CD4-positive, alpha-beta T cell treated with Interleukin-17A for 4 hours (primary cell): ENCODE results near the gene MS4A5.
"Not testable (repeated sequence)": the region's sequence is repeated elsewhere in the genome, so short reads cannot be mapped to it uniquely, and the experiment has no call there.

Experiments used
- DNase-seq: peaks from one replicate; pipeline ENCODE4 v3.0.0-alpha.2; 2020; ENCODE audit warnings: mixed read lengths

Gene MS4A5, protein sequence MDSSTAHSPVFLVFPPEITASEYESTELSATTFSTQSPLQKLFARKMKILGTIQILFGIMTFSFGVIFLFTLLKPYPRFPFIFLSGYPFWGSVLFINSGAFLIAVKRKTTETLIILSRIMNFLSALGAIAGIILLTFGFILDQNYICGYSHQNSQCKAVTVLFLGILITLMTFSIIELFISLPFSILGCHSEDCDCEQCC

GRCh38 chr11:60429272-60429671, at the start of gene MS4A5:
Gene MS4A5, plus strand, starts transcription at chr11:60429572. Its CDS starts 103 bp downstream, at chr11:60429675.
- DNase-seq: no peak

DNA sequence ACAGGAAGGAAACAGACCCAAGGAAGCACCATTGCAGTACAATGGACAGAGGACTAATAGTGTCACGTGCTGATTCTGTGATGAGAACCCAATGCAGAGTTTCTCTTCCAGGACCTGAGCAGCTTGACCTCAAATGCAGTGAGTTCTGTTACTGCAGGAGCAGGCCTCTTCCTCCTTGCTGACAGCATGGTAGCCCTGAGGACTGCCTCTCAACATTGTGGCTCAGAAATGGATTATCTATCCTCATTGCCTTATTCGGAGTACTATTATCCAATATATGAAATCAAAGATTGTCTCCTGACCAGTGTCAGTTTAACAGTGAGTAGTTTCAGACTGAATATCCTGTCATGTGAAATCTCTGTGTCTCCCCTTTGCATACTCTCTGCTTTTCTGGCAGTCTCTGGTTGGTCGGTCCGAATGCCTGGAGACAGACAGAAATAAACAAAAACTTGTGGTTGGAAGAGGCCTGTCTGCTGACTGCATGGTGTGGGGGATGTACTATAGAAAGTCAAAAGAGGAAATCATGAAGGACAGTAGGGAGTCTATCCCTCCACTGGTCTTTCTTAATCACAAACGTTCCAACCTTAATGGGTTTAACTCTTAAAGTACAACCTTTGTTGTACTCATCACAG, 40.0 kb upstream of the MS4A5 start:
- no peak for DNase-seq

GRCh38 chr11:60390419-60390818, 39.0 kb upstream of the MS4A5 start:
- DNase-seq: no peak

DNA sequence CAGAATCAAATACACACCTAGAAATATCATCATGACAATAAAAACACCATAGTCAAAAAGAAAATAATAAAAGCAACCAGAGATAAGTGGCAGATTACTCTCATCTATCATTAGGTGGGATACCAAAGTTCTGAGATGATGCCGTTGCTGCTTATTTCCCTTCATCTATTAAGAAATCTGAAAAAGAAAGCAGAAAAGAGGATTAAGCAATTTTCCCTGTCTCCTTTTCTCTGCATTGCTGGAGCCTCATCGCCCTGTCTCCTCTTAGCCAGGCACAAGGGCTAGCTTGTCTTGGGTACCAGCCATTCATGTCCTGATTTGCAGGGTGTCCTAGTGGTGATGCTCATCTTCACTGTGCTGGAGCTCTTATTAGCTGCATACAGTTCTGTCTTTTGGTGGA, 37.0 kb upstream of the MS4A5 start:
- DNase-seq: no peak

DNA sequence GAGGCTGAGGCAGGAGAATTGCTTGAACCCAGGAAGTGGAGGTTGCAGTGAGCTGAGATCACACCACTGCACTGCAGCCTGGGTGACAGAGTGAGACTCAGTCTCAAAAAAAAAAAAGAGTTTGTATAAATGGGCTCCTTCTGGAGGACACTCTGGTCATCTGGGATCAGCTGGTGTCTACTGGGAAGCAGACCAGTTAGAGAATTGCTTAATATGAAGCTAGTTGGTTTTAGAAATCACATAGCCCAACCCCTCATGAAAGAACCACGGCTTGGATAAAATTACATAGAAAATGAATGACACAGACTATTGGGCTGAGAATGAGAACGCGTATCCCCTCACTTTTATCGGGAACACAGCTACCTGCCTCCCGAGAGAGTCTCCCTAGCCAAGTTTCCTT, 36.4 kb upstream of the MS4A5 start:
- DNase-seq: no peak

DNA sequence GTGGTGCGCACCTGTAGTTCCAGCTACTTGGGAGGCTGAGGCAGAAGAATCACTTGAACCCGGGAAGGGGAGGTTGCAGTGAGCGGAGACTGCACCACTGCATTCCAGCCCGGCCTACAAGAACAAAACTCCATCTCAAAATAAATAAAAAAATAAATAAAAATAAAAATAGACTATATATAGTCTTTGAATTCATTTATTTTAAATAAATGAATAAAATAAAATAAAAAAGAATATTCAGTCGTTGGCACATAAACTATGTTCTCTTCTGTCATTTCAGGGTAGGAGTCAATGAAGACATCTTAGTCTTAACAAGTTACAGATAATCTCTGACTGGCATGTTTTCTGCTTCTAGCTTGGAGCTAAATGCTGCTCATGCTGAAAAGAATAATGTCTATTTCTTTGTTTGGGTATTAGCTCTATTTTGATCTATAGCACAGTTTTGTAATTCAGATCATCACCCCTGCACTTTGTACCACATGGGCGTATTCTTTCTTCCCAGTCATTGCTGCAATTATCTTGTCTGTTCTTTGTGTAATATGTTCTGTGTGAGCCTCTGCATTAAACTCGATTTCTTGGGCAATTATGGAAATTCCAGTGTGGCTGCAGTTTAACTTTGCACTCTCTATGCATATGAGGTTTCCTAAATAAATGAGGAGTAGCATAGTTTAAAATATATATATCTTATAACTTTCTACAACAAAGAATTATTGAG, 34.5 kb upstream of the MS4A5 start:
- DNase-seq: no peak

DNA sequence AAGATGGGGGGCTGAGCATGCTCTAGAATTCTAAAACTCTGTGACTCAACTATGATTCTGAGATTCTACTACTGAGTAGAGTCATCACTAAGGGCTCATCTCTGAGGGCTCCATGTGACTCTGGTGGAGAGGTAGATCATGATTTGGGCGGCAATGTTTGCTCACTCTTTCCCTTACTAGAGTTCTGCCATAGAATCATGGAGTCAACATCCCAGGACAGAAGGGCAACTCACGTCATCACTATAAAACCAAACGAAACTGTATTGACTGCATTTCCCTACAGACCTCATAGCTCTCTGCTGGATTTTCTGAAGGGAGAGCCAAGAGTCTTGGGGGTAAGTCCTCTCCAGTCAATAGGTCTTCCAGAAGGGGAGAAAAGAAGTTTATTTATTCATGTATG, 33.0 kb upstream of the MS4A5 start, which contains the start of gene MS4A14:
Gene MS4A14 (plus strand): TSS at position 78 of the 400 bp plus-strand sequence. CDS start 120 bp downstream, at position 198.
- no peak for DNase-seq

- DNase-seq: no peak
These were observed 32.6 kb upstream of the MS4A5 start for GRCh38 chr11:60396799-60397198.

DNA sequence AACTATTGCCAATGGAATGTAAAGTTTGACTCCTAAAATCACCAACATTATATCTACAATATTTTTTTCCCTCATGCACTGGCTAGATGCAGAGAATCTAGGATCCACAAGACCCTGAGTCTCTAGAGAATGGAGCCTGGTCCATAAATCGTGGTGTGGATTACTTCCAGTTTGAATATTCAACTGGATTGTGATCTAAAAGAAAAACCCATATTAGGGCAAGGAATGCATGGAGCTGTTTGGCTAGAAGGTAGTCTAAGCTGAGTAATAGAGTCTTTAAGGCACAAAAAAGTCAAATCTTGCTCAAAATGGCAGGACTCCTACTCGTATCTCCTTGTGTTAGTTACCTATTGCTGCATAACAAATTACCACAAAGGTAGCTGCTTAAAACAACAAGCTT, 9.4 kb upstream of the MS4A5 start:
- no peak for DNase-seq

GRCh38 chr11:60422609-60423008, 6.8 kb upstream of the MS4A5 start:
- DNase-seq: no peak

DNA sequence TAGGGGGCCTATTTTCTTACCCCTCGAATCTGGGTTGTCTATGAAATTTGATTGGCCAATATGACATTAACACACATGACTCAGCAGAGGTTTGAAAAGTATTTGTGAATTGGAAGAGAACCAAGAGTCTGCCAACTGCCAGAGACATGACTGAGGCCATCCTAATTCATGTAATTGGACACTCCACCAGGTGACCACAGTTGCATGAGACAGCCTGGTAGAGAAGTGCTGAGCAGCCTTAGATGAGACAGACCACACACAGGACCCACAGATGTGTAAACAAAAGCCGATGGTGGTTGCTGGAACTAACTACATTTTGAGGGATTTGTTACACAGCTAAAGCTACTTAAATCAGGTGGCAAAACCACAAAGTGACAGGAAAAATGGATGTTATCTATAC, 855 bp upstream of the MS4A5 start:
- no peak for DNase-seq

DNA sequence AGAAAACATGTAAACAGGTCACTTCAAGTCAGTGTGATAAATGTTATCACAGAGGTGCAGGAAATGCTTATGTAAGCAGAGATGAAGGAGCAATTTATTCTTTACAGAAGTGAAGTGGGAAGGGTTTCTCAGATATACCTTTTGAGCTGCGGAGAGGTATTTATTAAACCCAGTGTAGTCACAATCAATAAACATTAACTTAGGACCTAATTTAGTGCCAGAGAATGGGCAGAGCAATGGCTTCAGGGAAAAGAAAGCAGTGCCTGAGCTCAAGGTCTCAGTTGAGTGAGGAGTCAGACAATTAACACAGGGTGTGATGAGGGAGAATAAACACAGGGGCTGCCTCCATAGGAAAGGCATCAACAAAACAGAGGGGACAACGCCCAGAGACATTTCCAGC, 1.9 kb downstream of the MS4A5 start:
- no peak for DNase-seq

DNA sequence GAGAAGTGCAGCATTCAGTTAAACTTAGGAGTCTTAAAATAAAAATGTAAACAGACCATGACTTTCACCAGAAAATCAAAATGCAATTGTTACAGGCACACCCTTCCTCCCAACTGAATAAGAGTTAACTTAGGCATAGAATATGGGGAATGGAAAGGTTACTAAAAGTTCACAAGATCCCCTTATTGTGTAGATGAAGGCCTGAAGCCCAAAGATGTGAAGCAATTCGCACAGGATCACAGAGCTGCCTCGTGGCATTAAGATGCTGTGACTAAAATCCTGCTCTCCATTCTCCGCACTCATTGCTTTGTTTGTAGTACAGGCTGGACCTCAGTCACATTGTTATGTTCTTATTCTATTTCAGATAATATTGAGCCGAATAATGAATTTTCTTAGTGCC, 4.0 kb downstream of the MS4A5 start:
- DNase-seq: no peak

- no peak for DNase-seq
These were observed 17.7 kb downstream of the MS4A5 start for GRCh38 chr11:60447070-60447469.

DNA sequence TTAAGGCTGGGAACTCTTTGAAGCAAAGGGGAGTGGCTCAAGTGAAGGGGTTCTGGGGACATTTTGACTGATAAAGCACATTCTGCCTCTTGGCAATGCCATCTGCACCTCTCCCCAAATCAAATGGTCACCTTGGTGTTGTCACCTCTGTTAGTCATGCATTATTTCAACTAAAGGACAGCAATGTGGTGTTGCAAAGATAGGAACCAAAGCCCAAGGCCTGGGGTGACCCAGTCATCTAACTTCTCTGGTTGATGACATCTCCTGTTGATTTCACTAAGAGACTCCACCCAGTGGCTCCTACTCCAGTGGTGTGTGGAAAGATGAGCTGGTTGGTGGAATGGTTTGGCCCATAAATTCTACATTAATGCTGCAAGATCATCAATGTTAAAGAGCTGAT, 18.5 kb downstream of the MS4A5 start:
- no peak for DNase-seq

DNA sequence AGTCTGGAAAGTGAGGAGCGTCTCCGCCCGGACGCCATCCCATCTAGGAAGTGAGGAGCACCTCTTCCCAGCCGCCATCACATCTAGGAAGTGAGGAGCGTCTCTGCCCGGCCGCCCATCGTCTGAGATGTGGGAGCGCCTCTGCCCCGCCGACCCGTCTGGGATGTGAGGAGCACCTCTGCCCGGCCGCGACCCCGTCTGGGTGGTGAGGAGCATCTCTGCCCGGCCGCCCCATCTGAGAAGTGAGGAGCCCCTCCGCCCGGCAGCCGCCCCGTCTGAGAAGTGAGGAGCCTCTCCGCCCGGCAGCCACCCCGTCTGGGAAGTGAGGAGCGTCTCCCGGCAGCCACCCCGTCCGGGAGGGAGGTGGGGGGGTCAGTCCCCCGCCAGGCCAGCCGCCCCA, 21.8 kb downstream of the MS4A5 start:
- not testable (repeated sequence) for DNase-seq

DNA sequence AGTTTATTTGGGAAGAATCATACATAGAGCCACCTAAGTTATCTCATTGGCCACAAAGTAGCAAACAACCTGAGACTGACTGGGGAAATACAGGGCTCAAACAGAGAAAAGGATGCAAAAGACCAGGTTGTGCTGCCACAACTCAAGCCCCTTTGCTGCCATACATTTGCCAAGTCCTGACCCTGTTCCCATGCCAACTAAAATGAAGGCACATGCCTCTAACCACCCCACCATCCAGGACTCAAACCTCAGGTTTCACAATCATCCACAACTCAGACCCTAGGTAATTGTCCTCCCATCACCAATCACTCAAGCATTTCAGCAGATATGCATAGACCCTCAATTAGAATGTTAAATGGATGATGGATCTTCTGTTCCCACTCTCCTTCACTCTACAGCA, 24.8 kb downstream of the MS4A5 start:
- DNase-seq: no peak

GRCh38 chr11:60455531-60456042, 26.2 kb downstream of the MS4A5 start, which contains the start of gene MS4A1:
Gene MS4A1, plus strand, starts transcription at chr11:60455847. Its CDS starts 6,528 bp downstream, at chr11:60462375.
- no peak for DNase-seq

- no peak for DNase-seq
These were observed 28.2 kb downstream of the MS4A5 start for GRCh38 chr11:60457576-60457975.

DNA sequence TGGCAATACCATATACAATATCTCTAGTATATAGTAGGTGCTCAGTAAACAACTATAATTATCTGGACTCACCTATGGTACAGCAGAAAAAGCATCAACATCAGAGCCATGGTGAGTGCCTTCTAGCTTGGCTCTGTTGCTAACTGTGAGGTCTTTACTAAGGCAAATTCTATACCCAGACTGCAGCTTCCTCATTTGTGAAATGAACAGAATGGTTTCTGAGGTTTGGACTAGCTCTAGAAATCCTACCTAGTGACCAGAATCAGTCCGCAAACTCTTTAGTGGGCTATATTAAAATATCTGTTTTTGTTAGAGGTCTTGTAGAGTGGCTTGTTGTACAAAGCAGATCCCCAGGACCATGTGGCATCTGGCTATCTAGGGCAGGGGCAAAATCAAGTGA, 30.0 kb downstream of the MS4A5 start:
- no peak for DNase-seq

DNA sequence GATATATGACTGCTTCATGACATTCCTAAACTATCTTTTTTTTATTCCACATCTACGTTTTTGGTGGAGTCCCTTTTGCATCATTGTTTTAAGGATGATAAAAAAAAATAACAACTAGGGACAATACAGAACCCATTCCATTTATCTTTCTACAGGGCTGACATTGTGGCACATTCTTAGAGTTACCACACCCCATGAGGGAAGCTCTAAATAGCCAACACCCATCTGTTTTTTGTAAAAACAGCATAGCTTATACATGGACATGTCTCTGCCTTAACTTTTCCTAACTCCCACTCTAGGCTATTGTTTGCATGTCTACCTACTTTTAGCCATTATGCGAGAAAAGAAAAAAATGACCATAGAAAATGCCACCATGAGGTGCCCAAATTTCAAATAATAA, 39.5 kb downstream of the MS4A5 start:
- DNase-seq: no peak

DNA sequence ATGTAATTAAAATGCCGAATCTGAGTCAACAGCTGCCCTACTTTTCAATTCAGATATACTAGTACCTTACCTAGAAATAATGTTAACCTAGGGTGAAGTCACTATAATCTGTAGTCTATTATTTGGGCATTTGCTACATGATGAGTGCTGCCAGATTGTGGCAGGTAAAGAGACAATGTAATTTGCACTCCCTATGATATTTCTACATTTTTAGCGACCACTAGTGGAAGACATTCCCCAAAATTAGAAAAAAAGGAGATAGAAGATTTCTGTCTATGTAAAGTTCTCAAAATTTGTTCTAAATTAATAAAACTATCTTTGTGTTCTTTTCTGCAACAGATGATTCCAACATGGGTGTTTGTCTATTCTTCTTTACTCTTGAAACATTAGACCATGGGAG, 40.4 kb downstream of the MS4A5 start:
- no peak for DNase-seq

- no peak for DNase-seq
These were observed 47.7 kb downstream of the MS4A5 start for GRCh38 chr11:60477035-60477445.

DNA sequence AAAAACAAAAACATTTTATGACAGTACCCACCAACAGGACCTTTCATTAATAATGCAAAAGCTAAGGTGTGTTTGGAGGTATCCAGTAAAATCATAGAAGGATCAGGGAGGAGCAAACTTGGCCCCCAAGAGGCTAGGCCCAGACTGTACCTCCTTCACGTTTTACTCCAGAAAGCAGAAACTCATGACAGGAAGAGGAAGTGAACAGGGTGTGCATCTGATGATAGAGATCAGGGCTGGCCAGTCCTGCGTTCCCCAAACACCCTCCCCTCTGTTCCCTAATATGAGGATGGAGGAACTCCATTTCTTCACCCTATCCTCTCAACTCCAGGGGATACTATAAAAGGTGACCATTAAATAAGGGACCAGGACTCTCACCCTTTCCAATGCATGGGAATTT, 53.0 kb downstream of the MS4A5 start:
- no peak for DNase-seq
